EH (cell line): Measurements from ENCODE around the gene INO80D.
A peak's percentile ranks its signal among the peaks of the same experiment; 100 is the strongest.
"Not testable (repeated sequence)": the region's sequence is repeated elsewhere in the genome, so short reads cannot be mapped to it uniquely, and the experiment has no call there.

Experiments
- DNase-seq: peaks from one replicate; pipeline ENCODE4 v3.0.0-alpha.2; 2015; ENCODE audit warnings: low read depth

INO80D gene

GRCh38 chr2:206085742-206086445 is at the start of gene INO80D:
TSS of gene INO80D (minus strand) at chr2:206086174. CDS start at chr2:206063016, 23,158 bp downstream.
- DNase-seq, result peak; percentile 89

GRCh38 chr2:206127656-206128055 is 41.7 kb upstream of the INO80D start:
- peak; percentile 4 for DNase-seq

- DNase-seq, result no peak
These were observed 39.9 kb upstream of the INO80D start for GRCh38 chr2:206125901-206126300.

- DNase-seq, result not testable (repeated sequence)
These were observed 36.6 kb upstream of the INO80D start for GRCh38 chr2:206122569-206122968.

- DNase-seq, result no peak
These were observed 30.3 kb upstream of the INO80D start for GRCh38 chr2:206116278-206116677.

GRCh38 chr2:206115026-206115578 is 29.1 kb upstream of the INO80D start:
- no peak for DNase-seq

- peak; percentile 13 for DNase-seq
These were observed 27.0 kb upstream of the INO80D start for GRCh38 chr2:206112846-206113547.

GRCh38 chr2:206112108-206112507 is 26.1 kb upstream of the INO80D start:
- DNase-seq, result peak; percentile 34

- DNase-seq, result no peak
These were observed 22.7 kb upstream of the INO80D start for GRCh38 chr2:206108713-206109112.

GRCh38 chr2:206105541-206105940 is 19.6 kb upstream of the INO80D start:
- DNase-seq, result no peak

GRCh38 chr2:206105038-206105437 is 19.1 kb upstream of the INO80D start:
- DNase-seq, result no peak

GRCh38 chr2:206098872-206099271 is 12.9 kb upstream of the INO80D start:
- DNase-seq, result not testable (repeated sequence)

- no peak for DNase-seq
These were observed 12.5 kb upstream of the INO80D start for GRCh38 chr2:206098471-206098870.

- no peak for DNase-seq
These were observed 10.9 kb upstream of the INO80D start for GRCh38 chr2:206096876-206097275.

- no peak for DNase-seq
These were observed 9.8 kb upstream of the INO80D start for GRCh38 chr2:206095536-206096332.

GRCh38 chr2:206092297-206092696 is 6.3 kb upstream of the INO80D start:
- no peak for DNase-seq

GRCh38 chr2:206088248-206088647 is 2.3 kb upstream of the INO80D start:
- no peak for DNase-seq

GRCh38 chr2:206086716-206087350 is 859 bp upstream of the INO80D start:
- DNase-seq, result peak; percentile 29

- DNase-seq, result peak; percentile 37
These were observed 868 bp downstream of the INO80D start for GRCh38 chr2:206084870-206085741.

GRCh38 chr2:206084439-206084869 is 1.5 kb downstream of the INO80D start:
- DNase-seq, result peak; percentile 92
